B cell (primary cell): ENCODE results near the gene THOC5. TPM values are rescaled to one million over a fixed set of nuclear protein-coding genes. Genes with fewer than 3 reads are reported as not detected.

Experiments
- ATAC-seq: fragments of 200-7000 bp; cut with Tn5 transposase; one replicate; pipeline ENCODE4 v1.10.0; 2021; ENCODE audit warnings: low read depth, mild to moderate bottlenecking, moderate number of reproducible peaks, moderate library complexity
- CTCF ChIA-PET: fragments of 350-600 bp; sonication (Branson Sonifier 250); formaldehyde crosslinking; loops from one replicate; lab custom pipeline; 2021; ENCODE audit warnings: antibody characterized with exemption, inconsistent platforms; lab: Charles Lee
- POLR2A ChIA-PET: fragments of 350-600 bp; sonication (Branson Sonifier 250); formaldehyde crosslinking; loops from one replicate; lab custom pipeline; 2021; ENCODE audit warnings: antibody characterized with exemption; lab: Charles Lee
- DNase-seq: peaks from one replicate; pipeline ENCODE4 v3.0.0; 2013
- H2AFZ ChIP-seq: 2 replicates; pipeline ENCODE4 v1.6.1; 2012; ENCODE audit warnings: mild to moderate bottlenecking, low read depth, low read length; ENCODE audit not compliant: insufficient read depth, poor library complexity, severe bottlenecking
- H3K27ac ChIP-seq, 2 donors: 1 replicate in 1 of 2; 2 replicates in 1 of 2; pipeline ENCODE4 v1.5.1; 2012 to 2013; ENCODE audit warnings: low read length in 2 of 2, mild to moderate bottlenecking in 2 of 2, moderate library complexity in 1 of 2
- H3K27me3 ChIP-seq, 4 experiments: fragments of 200-600 bp in 1 of 4; sonication (generic) in 1 of 4; replicated peaks in 1 of 4; 1 replicate in 2 of 4; 2 replicates in 2 of 4; pipeline versions ENCODE4 v1.6.1 to v1.7.0; 2013 to 2016; ENCODE audit warnings: low read length in 3 of 4, mild to moderate bottlenecking in 2 of 4, mixed read lengths in 1 of 4, moderate library complexity in 1 of 4; ENCODE audit not compliant: insufficient read depth in 4 of 4, control insufficient read depth in 3 of 4; ENCODE audit errors: control extremely low read depth in 1 of 4
- H3K36me3 ChIP-seq, 2 experiments: replicated peaks in 1 of 2; 1 replicate in 1 of 2; 2 replicates in 1 of 2; pipeline versions ENCODE4 v1.6.1 to v1.7.1; 2013; ENCODE audit warnings: low read length in 1 of 2; ENCODE audit not compliant: insufficient read depth in 2 of 2, control insufficient read depth in 1 of 2; ENCODE audit errors: control extremely low read depth in 1 of 2, extremely low read depth in 1 of 2
- H3K4me1 ChIP-seq, 2 donors: fragments of 200-600 bp in 1 of 2; sonication (generic) in 1 of 2; 1 replicate in 1 of 2; 2 replicates in 1 of 2; pipeline versions ENCODE4 v1.5.1 to v1.6.1; 2013 to 2017; ENCODE audit warnings: low read length in 2 of 2; ENCODE audit not compliant: control insufficient read depth in 2 of 2, insufficient read depth in 2 of 2
- H3K4me2 ChIP-seq: replicated peaks from 2 replicates; pipeline ENCODE3; 2012; ENCODE audit warnings: mild to moderate bottlenecking, low read depth, low read length; ENCODE audit not compliant: poor library complexity, severe bottlenecking
- H3K4me3 ChIP-seq, 5 experiments: fragments of 200-600 bp in 1 of 5; sonication (generic) in 1 of 5; 1 replicate in 3 of 5; 2 replicates in 2 of 5; pipeline versions ENCODE4 v1.5.1 to v1.7.0; 2011 to 2016; ENCODE audit warnings: low read length in 4 of 5, mild to moderate bottlenecking in 4 of 5, low read depth in 2 of 5, control low read depth in 1 of 5, moderate library complexity in 1 of 5; ENCODE audit not compliant: insufficient read depth in 1 of 5; ENCODE audit errors: control extremely low read depth in 1 of 5, extremely low read depth in 1 of 5
- H3K79me2 ChIP-seq: fragments of 200-600 bp; sonication (generic); one replicate; pipeline ENCODE4 v1.6.0; 2016; ENCODE audit warnings: low read length; ENCODE audit not compliant: control insufficient read depth, insufficient read depth
- H3K9ac ChIP-seq: fragments of 200-600 bp; sonication (generic); 2 replicates; pipeline ENCODE4 v1.6.1; 2017; ENCODE audit warnings: mild to moderate bottlenecking, low read length, moderate library complexity
- H3K9me3 ChIP-seq, 3 donors: one replicate each; pipeline versions ENCODE4 v1.6.1 to v1.7.1; 2013; ENCODE audit warnings: low read length in 2 of 3; ENCODE audit not compliant: control insufficient read depth in 2 of 3, insufficient read depth in 1 of 3; ENCODE audit errors: control extremely low read depth in 1 of 3
- H4K20me1 ChIP-seq: 2 replicates; pipeline ENCODE4 v1.6.0; 2012; ENCODE audit warnings: mild to moderate bottlenecking, low read length; ENCODE audit not compliant: insufficient read depth, control insufficient read depth, poor library complexity, severe bottlenecking
- H3K27ac Mint-ChIP-seq: one replicate; pipeline ENCODE4 v1.8.0; 2021; ENCODE audit warnings: mixed read lengths
- H3K27me3 Mint-ChIP-seq: one replicate; pipeline ENCODE4 v1.8.0; 2021; ENCODE audit warnings: mixed read lengths
- H3K4me1 Mint-ChIP-seq: one replicate; pipeline ENCODE4 v1.8.0; 2021; ENCODE audit warnings: mixed read lengths
- H3K4me3 Mint-ChIP-seq: one replicate; pipeline ENCODE4 v1.8.0; 2021; ENCODE audit warnings: mixed read lengths
- H3K9me3 Mint-ChIP-seq: one replicate; pipeline ENCODE4 v1.8.0; 2022; ENCODE audit warnings: mixed read lengths; ENCODE audit not compliant: insufficient read depth
- CTCF ChIP-seq: fragments of 200-600 bp; IDR thresholded peaks from one replicate; pipeline ENCODE4 v1.8.0; 2022; ENCODE audit warnings: antibody characterized with exemption, mild to moderate bottlenecking
- EZH2 ChIP-seq: IDR thresholded peaks from 2 replicates; pipeline ENCODE4 v1.6.1; 2012; ENCODE audit warnings: borderline replicate concordance, low read depth, mild to moderate bottlenecking, moderate library complexity, low read length; ENCODE audit not compliant: insufficient read depth, poor library complexity, severe bottlenecking
- WGBS: methylation state at CpG from one replicate; pipeline ENCODE4 v1.1.5; 2013; ENCODE audit warnings: missing lambda C conversion rate; ENCODE audit not compliant: insufficient coverage; 5-methylcytosine and 5-hydroxymethylcytosine counted together
- intact Hi-C: fragments of 100-400 bp; cut with micrococcal nuclease; formaldehyde crosslinking; loops from one replicate; pipeline ENCODE4 v1.10.0; 2022
- polyA plus RNA-seq: library from polyadenylated mRNA; depleted of rRNA; stranded (reverse); fragments of >200 nt; gene quantifications from 2 replicates; pipeline ENCODE4 v1.2.3, GENCODE V29; 2012
- total RNA-seq, 2 donors: library from RNA; stranded (reverse); fragments of 120-200 nt in 1 of 2; gene quantifications; 1 replicate in 1 of 2; 2 replicates in 1 of 2; pipeline versions ENCODE4 v1.2.3 to v1.2.4, GENCODE V29; 2013 to 2022

The THOC5 gene
- total and polyA plus RNA-seq, 2 donors (not counting 1 experiment from before 2014, with no cell fraction given) = 26.5 to 59.1 TPM

DNA sequence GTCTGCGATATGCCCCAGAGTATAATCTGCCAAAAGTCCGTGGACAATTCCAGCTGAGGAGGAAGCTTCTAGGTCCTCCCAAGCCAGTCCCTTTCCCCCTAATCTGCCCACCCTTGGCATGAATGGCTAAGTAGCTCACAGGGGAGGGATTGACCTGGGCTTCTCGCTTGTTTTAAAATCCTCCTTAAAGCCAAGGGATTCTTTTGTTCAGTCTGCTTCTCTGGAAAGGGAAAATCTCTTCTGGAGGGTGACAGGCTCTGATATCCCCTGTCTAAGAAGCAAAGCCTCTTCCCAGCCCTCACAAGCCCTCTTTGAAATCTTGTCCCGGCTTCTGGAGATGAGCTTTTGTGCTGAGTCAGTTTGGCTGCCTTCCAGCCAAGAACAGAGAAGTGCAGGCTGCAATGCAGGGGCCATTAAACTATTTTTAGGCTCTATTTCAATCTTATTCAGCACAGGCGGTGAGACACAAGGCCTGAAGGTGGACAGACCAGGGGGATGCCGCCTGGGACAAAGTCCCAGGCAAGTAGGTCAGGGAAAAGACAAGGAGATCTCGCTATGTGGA is 49.7 kb downstream of the THOC5 start:
- no peak for TF ChIP-seq EZH2
- TF ChIP-seq CTCF = no peak
- Histone ChIP-seq H3K4me1 (no peaks in the 10 kb centered on the region), H3K4me2 (no peak overlapping the region), H3K4me3 (no peak overlapping the region), H4K20me1 (no peaks in the 10 kb centered on the region), H2AFZ (no peak overlapping the region), H3K79me2 (no peaks in the 10 kb centered on the region), H3K9me3 (no peaks in the 10 kb centered on the region), H3K27me3 (no peaks in the 10 kb centered on the region), H3K36me3 (peaks cover 2 to 21% of the 10 kb centered on the region in 2 experiments), H3K9ac (no peak overlapping the region), H3K27ac (no peak overlapping the region)
- WGBS = 74% methylated on average over 4 of the region's 7 CpGs
- ATAC-seq (no peak), DNase-seq (no peak)
- Mint-ChIP-seq H3K4me1 (no peaks in the 10 kb centered on the region), H3K27ac (no peak overlapping the region), H3K4me3 (no peak overlapping the region), H3K27me3 (no peaks in the 10 kb centered on the region), H3K9me3 (no peaks in the 10 kb centered on the region)
- CTCF ChIA-PET = interaction anchor here (2.7 kb wide), 1 partner anchor 21 kb away, joined by 12 read pairs; no protein-coding TSS in a partner anchor
- intact Hi-C loops = no loop called here
- POLR2A ChIA-PET = no interaction called here

DNA sequence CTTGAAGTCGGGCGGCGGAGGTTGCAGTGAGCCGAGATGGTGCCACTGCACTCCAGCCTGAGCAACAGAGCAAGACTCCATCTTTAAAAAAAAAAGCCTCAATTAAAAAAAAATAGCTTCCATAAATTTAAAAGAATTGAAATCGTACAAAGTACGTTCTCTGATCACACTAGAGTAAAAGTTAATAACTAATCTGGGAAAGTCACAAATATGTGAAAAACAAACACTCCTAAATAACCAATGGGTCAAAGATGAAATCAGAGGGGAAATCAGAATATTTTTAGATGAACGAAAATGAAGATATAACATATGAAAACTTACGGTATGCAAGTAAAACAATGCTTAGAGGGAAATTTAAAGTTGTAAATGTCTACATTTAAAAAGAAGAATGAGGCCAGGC is 53.7 kb downstream of the THOC5 start:
- WGBS = 100% methylated on average over 1 of the region's 8 CpGs
- no peak for DNase-seq
- CTCF ChIA-PET = no interaction called here
- Mint-ChIP-seq H3K9me3 (peaks cover 3% of the 10 kb centered on the region), H3K27me3 (no peaks in the 10 kb centered on the region), H3K27ac (no peak overlapping the region), H3K4me1 (no peaks in the 10 kb centered on the region), H3K4me3 (no peak overlapping the region)
- Histone ChIP-seq H3K27ac (no peak overlapping the region), H3K36me3 (peaks cover 0 to 2% of the 10 kb centered on the region in 2 experiments), H3K27me3 (no peaks in the 10 kb centered on the region), H3K4me1 (no peaks in the 10 kb centered on the region), H3K4me3 (no peak overlapping the region), H3K9me3 (peaks cover 0 to 1% (median 0%) of the 10 kb centered on the region in 3 donors), H3K79me2 (no peaks in the 10 kb centered on the region), H3K9ac (no peak overlapping the region), H4K20me1 (no peaks in the 10 kb centered on the region), H3K4me2 (no peak overlapping the region), H2AFZ (no peak overlapping the region)
- ATAC-seq = no peak
- POLR2A ChIA-PET = no interaction called here
- intact Hi-C loops = no loop called here
- TF ChIP-seq EZH2 = no peak
- TF ChIP-seq CTCF = no peak
